IPS DF 19.7 (cell line): ENCODE results near the gene KCND1.

ENCODE experiments used
- DNase-seq: peaks from one replicate; pipeline ENCODE4 v3.0.0-alpha.2; 2013; ENCODE audit warnings: low read depth, low spot score

Gene KCND1

GRCh38 chrX:48974574-48974973, 2.9 kb upstream of the KCND1 start:
- DNase-seq, result no peak

- DNase-seq, result no peak
These were observed 2.4 kb upstream of the KCND1 start for GRCh38 chrX:48974033-48974432.

- DNase-seq, result no peak
These were observed 848 bp upstream of the KCND1 start for GRCh38 chrX:48972220-48973164.

- no peak for DNase-seq
These were observed 2.2 kb downstream of the KCND1 start for GRCh38 chrX:48969471-48969870.

- DNase-seq, result no peak
These were observed 3.3 kb downstream of the KCND1 start for GRCh38 chrX:48968377-48968776.

GRCh38 chrX:48966796-48967579, 4.7 kb downstream of the KCND1 start:
- DNase-seq, result no peak

GRCh38 chrX:48965959-48966358, 5.7 kb downstream of the KCND1 start:
- no peak for DNase-seq

GRCh38 chrX:48961585-48962091, 10.0 kb downstream of the KCND1 start:
- no peak for DNase-seq

GRCh38 chrX:48960291-48960690, 11.4 kb downstream of the KCND1 start:
- DNase-seq, result no peak

- DNase-seq, result no peak
These were observed 13.0 kb downstream of the KCND1 start for GRCh38 chrX:48958635-48959094.

GRCh38 chrX:48957827-48958634, 13.6 kb downstream of the KCND1 start:
- DNase-seq, result peak; percentile 90

GRCh38 chrX:48957477-48957826, 14.2 kb downstream of the KCND1 start, which contains the start of gene OTUD5:
Gene OTUD5 (minus strand): TSS chrX:48957607. CDS start chrX:48957570, 37 bp downstream.
- DNase-seq, result no peak

GRCh38 chrX:48956728-48957414, 14.8 kb downstream of the KCND1 start:
- DNase-seq, result no peak

GRCh38 chrX:48948589-48948988, 23.1 kb downstream of the KCND1 start:
- DNase-seq, result no peak

- DNase-seq, result no peak
These were observed 25.9 kb downstream of the KCND1 start for GRCh38 chrX:48945517-48946348.

GRCh38 chrX:48942895-48943294, 28.7 kb downstream of the KCND1 start:
- DNase-seq, result no peak

- no peak for DNase-seq
These were observed 31.2 kb downstream of the KCND1 start for GRCh38 chrX:48940404-48940955.

GRCh38 chrX:48939524-48940228, 32.0 kb downstream of the KCND1 start:
- DNase-seq, result no peak
